Epidermal melanocyte (primary cell): Measurements from ENCODE around the gene PITPNC1.
"Not testable (repeated sequence)": the region's sequence is repeated elsewhere in the genome, so short reads cannot be mapped to it uniquely, and the experiment has no call there.

Source experiments
- DNase-seq: peaks from one replicate; pipeline ENCODE4 v3.0.0; 2011; ENCODE audit warnings: low spot score; ENCODE audit not compliant: insufficient read length

PITPNC1 gene

GRCh38 chr17:67369676-67370075 is 7.4 kb upstream of the PITPNC1 start:
- DNase-seq = no peak

- DNase-seq = no peak
These were observed 4.3 kb upstream of the PITPNC1 start for GRCh38 chr17:67372751-67373150.

- peak; percentile 68 for DNase-seq
These were observed 2.6 kb upstream of the PITPNC1 start for GRCh38 chr17:67374329-67375053.

GRCh38 chr17:67375054-67375427 is 2.0 kb upstream of the PITPNC1 start:
- no peak for DNase-seq

- no peak for DNase-seq
These were observed 1.4 kb upstream of the PITPNC1 start for GRCh38 chr17:67375716-67376115.

GRCh38 chr17:67376415-67376736 is 705 bp upstream of the PITPNC1 start:
- DNase-seq = no peak

GRCh38 chr17:67377488-67378453 is 690 bp downstream of the PITPNC1 start:
- peak; percentile 24 for DNase-seq

GRCh38 chr17:67378454-67379250 is 1.6 kb downstream of the PITPNC1 start:
- peak; percentile 51 for DNase-seq

GRCh38 chr17:67379251-67379630 is 2.2 kb downstream of the PITPNC1 start:
- DNase-seq = no peak

GRCh38 chr17:67381929-67382257 is 4.8 kb downstream of the PITPNC1 start:
- DNase-seq = no peak

- no peak for DNase-seq
These were observed 8.3 kb downstream of the PITPNC1 start for GRCh38 chr17:67385122-67385988.

- DNase-seq = no peak
These were observed 10.0 kb downstream of the PITPNC1 start for GRCh38 chr17:67386965-67387551.

- not testable (repeated sequence) for DNase-seq
These were observed 11.5 kb downstream of the PITPNC1 start for GRCh38 chr17:67388536-67388935.

GRCh38 chr17:67388986-67389385 is 11.9 kb downstream of the PITPNC1 start:
- DNase-seq = no peak

- DNase-seq = no peak
These were observed 13.0 kb downstream of the PITPNC1 start for GRCh38 chr17:67390006-67390645.

GRCh38 chr17:67390646-67391361 is 13.7 kb downstream of the PITPNC1 start:
- DNase-seq = no peak

- DNase-seq = no peak
These were observed 15.0 kb downstream of the PITPNC1 start for GRCh38 chr17:67392111-67392510.

GRCh38 chr17:67393809-67394397 is 16.8 kb downstream of the PITPNC1 start:
- no peak for DNase-seq

- DNase-seq = no peak
These were observed 22.6 kb downstream of the PITPNC1 start for GRCh38 chr17:67399676-67400075.
